CD4-positive, alpha-beta T cell treated with Interleukin-1 beta for 1 hour (primary cell): ENCODE results near the gene DBI.
A peak's percentile ranks its signal among the peaks of the same experiment; 100 is the strongest.
"Not testable (repeated sequence)": the region's sequence is repeated elsewhere in the genome, so short reads cannot be mapped to it uniquely, and the experiment has no call there.

Experiments
- DNase-seq, 2 donors: peaks; one replicate each; pipeline ENCODE4 v3.0.0-alpha.2; 2020 to 2022

The DBI gene

GRCh38 chr2:119402645-119403560, 36.1 kb downstream of the DBI start:
- DNase-seq: no peak

- not testable (repeated sequence) for DNase-seq
Observed at GRCh38 chr2:119403618-119404017, 36.8 kb downstream of the DBI start.

- no peak for DNase-seq
Observed at GRCh38 chr2:119405151-119405550, 38.4 kb downstream of the DBI start.

GRCh38 chr2:119407430-119408220, 40.8 kb downstream of the DBI start:
- peak; percentile 22 to 23 for DNase-seq

- no peak for DNase-seq
Observed at GRCh38 chr2:119408221-119408619, 41.4 kb downstream of the DBI start.

GRCh38 chr2:119409506-119409905, 42.7 kb downstream of the DBI start:
- DNase-seq: no peak

GRCh38 chr2:119414894-119415293, 48.1 kb downstream of the DBI start:
- no peak for DNase-seq

GRCh38 chr2:119415630-119416029, 48.9 kb downstream of the DBI start:
- DNase-seq: no peak

- DNase-seq: no peak
Observed at GRCh38 chr2:119416299-119416923, 49.6 kb downstream of the DBI start.

- DNase-seq: no peak
Observed at GRCh38 chr2:119417908-119418307, 51.1 kb downstream of the DBI start.

- no peak for DNase-seq
Observed at GRCh38 chr2:119419065-119419464, 52.3 kb downstream of the DBI start.

GRCh38 chr2:119419803-119420508, 53.2 kb downstream of the DBI start:
- no peak for DNase-seq

- no peak for DNase-seq
Observed at GRCh38 chr2:119421304-119421703, 54.5 kb downstream of the DBI start.

- DNase-seq: no peak
Observed at GRCh38 chr2:119421741-119422140, 55.0 kb downstream of the DBI start.
